HG02588 (cell line): ENCODE data around the gene ITGAL.
"Not testable (repeated sequence)": the region's sequence is repeated elsewhere in the genome, so short reads cannot be mapped to it uniquely, and the experiment has no call there.

Source experiments
- ATAC-seq: cut with Tn5 transposase; IDR thresholded peaks from one replicate; pipeline ENCODE4 v1.9.1; 2021; ENCODE audit warnings: mild to moderate bottlenecking, moderate library complexity; ENCODE audit not compliant: unreplicated experiment

ITGAL gene

GRCh38 chr16:30472328-30472942 is at the start of gene ITGAL:
TSS of gene ITGAL (plus strand) at chr16:30472742. CDS start at chr16:30472838, 96 bp downstream.
- ATAC-seq = no peak

DNA sequence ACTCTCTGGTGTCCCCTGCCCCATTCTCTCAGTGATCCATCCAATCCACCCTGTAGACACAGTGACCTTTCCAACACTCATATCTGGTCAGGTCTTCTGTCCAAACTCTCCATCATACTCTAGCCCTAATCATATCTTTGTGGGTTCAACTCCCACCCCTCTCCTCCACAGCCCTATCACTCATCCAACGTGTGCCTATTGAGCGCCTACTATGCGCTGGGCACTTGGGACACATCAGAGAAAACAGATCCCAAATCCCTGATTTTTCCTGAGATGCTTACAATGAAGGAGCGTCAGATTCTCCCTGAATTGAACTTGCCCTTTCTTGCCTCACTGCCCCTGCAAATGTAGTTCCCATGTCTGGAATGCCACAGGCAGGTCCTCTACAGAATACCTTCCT is 44.5 kb upstream of the ITGAL start:
- no peak for ATAC-seq

DNA sequence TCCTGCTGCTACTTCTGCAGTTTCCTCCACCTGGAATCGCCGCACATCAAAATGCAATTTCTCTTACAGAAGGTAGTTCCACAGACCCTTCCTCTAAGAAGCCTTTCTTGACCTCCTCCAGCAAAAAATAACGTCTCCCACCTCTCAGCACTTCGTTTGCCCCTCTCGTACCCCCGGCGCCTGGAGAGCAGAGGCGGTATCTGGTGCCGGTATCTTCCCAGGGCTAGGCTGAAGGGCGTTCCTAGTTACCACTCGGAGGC is 43.2 kb upstream of the ITGAL start:
- peak; percentile 3 for ATAC-seq

DNA sequence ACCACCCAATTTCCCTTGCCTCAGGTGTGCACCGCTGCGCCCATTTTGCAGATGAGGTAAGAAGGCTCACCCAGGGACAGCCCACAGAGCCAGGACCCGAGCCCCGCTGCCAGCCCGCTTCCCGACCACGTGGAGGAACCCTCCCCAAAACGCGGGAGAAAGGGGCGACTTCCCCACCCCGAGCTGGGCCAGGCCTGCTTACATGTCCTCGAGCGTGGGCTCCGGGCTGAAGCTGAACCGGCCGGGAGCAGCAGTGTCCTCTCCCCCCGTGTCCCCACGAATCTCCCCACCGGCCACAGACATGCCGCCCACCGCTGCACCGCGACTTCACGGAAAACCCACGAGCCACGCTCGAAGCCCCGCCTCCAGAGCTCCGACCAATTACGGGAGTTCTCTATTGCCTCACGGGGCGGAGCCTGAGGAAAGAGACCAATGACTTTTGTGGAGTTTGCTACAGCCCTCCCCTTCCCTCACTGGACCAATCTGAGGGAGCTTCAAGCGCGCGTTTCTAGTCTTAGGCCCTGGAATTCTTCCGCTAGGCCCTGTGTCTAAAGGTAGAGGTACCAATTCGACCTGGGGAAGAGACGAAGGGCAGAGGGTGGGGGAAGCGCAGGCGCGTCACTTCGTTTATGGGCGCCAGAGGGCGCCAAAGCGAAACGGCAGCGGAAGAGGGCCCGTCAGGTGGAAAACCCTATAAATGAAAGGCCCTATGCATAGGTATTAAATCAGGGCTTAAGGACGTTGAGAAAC is 42.7 kb upstream of the ITGAL start, which contains the start of gene DCTPP1:
TSS of gene DCTPP1 (minus strand) at position 353 of the 750 bp plus-strand sequence. CDS start at position 303, 50 bp downstream.
- ATAC-seq = peak; percentile 95

DNA sequence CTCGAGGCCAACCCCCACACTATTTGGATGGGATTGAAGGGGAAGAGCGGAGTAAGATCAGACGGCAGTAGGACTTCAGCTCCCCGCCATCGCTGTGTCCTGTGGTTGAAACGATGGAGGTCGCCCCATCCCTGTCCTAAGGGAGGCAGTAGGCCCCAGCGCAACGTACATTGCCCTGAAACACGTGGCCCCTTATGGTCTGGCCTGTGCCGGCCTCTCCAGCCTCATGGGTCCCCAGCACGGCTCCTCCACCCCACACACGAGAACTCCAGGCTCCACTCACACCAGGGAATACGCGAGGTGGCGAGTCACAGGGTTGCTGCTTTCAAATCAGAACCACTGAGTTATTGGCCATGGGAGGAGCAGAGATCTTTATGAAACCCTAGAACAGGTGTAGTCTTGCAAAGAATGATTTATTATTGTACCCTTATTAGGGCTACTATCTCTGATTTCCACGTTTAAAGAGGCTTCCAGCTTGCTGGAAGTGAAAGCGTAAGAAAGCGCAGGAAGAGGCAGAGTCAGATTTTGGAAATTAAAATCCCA is 42.0 kb upstream of the ITGAL start:
- ATAC-seq = no peak

DNA sequence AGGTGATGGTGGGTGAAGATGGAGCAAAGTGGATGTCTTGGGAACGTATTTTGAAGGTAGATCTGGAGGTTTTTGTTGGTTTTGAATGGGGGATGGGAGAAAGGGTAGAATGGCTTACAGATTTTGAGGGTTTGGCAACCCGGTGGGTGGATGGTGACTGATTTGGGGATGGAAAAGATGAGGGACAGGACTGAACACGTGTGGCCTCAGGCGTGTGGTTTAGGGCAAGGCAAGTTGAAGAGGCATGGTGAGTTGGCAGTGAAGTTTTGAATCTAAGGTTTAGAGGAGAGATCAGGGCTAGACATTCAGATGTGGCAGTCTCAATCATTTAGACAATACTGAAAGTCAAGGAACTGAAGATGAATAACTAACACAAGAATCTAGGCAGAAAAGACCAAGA is 37.7 kb upstream of the ITGAL start:
- no peak for ATAC-seq

- ATAC-seq = no peak
Observed at GRCh38 chr16:30437511-30438046, 35.0 kb upstream of the ITGAL start.

DNA sequence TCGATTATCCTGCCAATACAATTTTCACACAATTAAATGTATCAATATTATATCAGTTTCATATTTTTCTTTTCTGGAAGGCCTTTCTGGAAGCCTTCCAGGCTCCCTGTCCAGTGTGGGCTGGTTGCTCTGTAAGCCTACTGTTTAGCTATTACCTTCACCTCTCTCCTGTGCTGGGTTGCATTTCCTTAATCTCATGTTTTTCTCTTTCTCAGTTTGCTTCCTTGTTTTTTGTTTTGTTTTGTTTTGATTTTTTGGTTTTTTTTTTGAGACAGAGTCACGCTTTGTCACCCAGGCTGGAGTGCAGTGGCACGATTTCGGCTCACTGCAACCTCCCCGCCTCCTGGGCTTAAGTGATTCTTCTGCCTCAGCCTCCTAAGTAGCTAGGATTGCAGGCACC is 33.7 kb upstream of the ITGAL start:
- ATAC-seq = no peak

- no peak for ATAC-seq
Observed at GRCh38 chr16:30439720-30440348, 32.7 kb upstream of the ITGAL start.

DNA sequence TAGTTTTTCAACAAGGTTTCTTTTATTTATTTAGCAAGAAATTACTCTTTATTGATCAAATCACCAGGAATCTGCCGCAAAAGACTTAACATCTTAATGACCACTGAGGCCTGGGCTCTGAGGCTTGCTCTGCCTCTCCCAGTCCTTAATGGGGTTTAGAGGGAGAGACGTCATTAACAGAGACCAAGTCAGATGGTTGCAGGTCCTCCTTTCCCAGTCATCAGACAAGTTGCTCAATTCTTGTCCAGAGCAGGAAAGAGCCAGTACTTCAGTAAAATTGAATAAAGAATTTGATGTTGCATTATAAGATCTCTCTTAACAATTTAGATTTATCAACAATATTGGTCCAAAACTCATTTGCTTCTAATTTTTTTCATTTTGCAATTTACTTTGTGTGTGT is 28.9 kb upstream of the ITGAL start:
- no peak for ATAC-seq

DNA sequence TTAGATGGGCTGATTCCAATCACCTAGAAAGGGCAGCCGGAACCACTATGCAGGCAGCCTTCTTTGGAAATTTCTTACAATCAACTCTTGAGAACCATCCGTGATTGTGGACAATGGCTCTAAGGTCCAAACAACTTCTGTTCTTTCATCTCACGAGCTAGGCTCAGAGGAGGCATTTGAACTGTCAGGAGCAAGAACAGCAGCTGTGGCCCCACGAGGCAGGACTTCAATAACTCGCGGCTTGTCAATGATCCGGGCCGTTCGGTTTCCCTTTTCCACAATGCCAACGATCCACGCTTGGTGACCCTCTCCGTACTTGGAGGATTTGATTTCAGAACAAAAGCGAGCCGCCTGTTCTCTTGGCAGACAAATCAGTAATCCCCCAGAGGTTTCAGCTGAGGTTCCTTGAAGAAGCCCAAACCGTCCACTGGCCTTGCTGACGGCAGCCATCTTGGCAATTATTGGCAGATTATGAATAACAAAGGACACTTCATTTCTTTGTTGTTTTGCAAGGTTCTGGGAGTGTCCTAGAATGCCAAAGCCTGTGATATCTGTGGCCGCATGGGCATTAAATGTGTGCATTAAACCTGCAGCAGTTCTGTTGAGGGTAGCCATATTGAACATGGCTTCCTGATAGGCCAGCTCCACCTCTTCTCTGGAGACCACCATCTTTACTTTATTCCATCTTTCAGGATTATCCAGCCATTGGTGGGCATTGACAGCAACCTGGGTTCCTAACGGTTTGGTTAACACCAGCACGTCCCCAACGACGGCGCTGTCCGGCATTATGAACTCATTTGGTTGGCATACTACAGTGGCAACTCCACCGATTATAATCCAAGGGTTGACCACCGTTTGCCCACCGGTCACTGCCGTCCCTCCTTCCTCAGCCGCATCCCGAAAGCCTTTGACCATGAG is 28.1 kb upstream of the ITGAL start:
- no peak for ATAC-seq

GRCh38 chr16:30445149-30445407 is 27.5 kb upstream of the ITGAL start:
- ATAC-seq = peak; percentile 18

- ATAC-seq = peak; percentile 79
Observed at GRCh38 chr16:30445408-30446202, 26.9 kb upstream of the ITGAL start, which contains the start of gene SEPHS2. TSS of gene SEPHS2 (minus strand) at chr16:30445874. CDS start at chr16:30445727, 147 bp downstream.

- ATAC-seq = no peak
Observed at GRCh38 chr16:30446203-30446595, 26.3 kb upstream of the ITGAL start.

DNA sequence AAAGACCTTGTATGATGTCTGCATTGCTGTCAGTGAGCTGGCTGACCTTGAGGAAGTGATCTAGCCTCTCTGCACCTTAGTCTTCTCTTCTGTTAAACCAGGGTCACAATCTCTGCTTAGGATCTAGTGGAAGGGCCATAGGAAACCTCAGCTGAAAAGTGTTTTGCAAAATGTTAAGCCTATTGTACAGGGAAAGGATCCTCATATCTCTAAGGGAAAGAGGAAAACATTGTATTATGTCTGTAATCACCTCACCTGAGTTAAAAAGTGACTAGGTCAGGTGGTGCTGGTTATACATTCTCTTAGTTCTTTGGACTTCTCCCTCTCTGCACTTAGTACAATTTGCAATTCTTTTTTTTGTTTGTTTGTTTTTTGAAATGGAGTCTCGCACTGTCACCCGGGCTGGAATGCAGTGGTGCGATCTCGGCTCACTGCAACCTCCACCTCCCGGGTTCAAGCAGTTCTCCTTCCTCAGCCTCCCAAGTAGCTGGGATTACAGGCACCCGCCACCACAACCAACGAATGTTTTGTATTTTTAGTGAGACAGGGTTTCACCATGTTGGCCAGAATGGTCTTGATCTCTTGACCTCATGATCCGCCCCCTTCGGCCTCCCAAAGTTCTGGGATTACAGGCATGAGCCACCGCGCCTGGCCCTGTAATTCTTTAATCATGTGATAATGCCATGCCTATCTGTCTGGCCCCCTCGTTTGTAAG is 24.9 kb upstream of the ITGAL start:
- ATAC-seq = no peak

GRCh38 chr16:30449116-30449435 is 23.5 kb upstream of the ITGAL start:
- no peak for ATAC-seq

DNA sequence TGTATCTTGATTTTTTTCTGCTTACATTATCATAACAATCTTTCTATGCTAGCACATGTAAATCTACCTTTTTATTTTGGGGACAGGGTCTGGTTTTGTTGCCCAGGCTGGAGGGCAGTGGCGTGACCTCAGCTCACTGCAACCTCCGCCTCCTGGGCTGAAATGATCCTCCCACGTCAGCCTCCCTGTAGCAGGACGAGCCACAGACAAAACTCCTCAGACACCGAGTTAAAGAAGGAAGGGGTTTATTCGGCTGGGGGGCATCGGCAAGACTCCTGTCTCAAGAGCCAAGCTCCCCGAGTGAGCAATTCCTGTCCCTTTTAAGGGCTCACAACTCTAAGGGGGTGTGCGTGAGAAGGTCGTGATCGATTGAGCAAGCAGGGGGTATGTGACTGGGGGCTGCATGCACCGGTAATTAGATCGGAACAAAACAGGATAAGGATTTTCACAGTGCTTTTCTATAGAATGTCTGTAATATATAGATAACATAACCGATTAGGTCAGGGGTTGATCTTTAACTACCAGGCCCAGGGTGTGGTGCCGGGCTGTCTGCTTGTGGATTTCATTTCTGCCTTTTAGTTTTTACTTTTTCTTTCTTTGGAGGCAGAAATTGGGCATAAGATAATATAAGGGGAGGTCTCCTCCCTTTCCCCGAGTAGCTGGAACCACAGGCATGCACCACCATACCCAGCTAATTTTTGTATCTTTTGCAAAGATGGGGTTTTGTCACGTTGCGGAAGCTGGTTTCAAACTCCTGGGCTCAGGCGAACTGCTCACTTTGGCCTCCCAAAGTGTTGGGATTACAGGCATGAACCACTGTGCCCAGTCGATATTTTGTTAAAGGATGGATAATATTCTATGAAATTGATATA is 19.6 kb upstream of the ITGAL start:
- not testable (repeated sequence) for ATAC-seq

GRCh38 chr16:30456302-30456701 is 16.2 kb upstream of the ITGAL start:
- ATAC-seq = no peak

DNA sequence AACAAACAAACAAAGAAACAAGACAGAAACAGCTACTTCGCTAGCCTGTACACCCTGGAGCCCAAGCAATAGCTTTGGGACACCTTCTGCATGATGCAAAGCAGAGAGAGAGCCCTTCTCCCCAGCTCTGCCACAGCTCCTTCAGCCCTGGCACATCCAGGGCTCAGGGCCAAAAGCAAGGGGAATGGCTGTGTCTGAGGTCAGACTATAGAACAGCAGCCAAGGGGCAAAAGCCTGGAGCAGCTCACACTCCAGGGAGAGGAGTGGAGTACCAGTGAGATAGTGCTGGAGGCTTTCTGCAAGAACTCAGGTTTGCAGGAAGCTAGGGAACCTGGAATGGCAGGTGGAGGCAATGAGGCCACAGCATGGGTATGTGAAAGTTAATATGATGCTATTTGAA is 15.3 kb upstream of the ITGAL start:
- ATAC-seq = no peak
